COLO668 (cell line): ENCODE data around the gene LTBP4.

ENCODE experiments used
- DNase-seq: peaks from one replicate; lab custom pipeline; 2025; ENCODE audit not compliant: unreplicated experiment; lab: John Stamatoyannopoulos, UW

LTBP4 gene

DNA sequence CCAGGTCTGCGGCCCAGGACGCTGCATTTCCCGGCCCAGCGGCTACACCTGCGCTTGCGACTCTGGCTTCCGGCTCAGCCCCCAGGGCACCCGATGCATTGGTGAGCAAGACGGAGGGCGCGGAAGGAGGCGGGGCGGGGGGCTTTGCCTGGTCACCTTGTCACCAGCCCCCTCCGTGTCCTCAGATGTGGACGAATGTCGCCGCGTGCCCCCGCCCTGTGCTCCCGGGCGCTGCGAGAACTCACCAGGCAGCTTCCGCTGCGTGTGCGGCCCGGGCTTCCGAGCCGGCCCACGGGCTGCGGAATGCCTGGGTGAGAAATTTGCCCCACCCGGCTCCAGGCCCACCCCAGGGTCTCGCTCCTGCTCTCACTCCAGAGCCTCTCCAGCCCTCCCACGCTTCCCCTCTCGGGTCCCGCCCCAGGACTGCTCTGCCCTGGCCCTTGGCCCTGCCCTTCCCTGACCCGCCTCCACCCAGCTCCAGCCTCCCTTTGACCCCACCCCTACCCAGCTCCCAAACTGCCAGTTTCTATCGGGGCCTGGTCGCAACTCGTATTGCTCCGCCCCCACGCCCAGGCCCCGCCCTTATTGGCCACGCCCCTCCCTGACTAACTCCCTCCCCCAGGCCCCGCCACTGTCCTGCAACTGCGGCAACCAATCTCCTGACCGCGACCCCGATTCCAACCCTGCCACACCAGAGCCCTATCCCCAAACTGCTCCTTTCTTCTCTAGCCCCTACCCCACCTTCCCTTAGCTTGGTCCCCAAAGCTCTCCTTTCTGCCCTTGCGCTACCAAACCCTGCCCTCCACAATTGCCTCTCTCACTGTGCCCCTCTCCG, 8.6 kb downstream of the LTBP4 start:
- DNase-seq: peak; percentile 74

DNA sequence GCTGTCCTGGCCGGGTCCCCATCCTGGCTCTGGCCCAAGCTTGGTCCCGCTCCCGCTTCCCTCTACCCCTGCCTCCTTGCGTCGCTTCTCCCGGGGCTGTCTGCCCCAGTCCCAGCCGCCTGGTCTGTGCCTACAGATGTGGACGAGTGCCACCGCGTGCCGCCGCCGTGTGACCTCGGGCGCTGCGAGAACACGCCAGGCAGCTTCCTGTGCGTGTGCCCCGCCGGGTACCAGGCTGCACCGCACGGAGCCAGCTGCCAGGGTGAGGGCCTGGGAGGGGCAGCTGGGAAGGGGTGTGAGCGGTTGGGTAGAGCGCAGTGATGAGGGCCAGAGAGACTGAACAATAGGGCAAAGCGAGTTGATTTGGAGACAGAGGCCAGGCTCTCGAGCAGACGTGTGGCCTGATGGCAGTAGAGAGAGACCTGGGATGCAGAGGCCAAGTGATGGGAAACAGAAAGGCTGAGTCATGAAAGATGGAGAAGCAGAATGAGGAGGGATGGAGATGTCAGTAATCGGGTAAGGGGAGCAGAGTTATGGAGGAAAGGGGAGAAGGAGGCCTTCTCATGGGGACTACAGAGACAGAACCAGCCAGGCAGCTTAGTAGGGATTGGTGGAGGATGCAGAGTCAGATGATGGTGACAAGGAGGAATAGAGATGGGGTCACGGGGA, 9.4 kb downstream of the LTBP4 start:
- DNase-seq: peak; percentile 76

DNA sequence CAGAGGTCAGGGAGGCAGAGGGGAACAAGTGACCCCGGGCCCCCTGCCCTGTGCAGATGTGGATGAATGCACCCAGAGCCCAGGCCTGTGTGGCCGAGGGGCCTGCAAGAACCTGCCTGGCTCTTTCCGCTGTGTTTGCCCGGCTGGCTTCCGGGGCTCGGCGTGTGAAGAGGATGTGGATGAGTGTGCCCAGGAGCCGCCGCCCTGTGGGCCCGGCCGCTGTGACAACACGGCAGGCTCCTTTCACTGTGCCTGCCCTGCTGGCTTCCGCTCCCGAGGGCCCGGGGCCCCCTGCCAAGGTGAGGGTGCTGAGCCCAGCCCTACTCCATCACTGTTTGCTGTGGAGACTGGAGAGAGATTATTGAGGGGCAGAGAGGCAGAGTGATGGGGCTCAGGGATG, 9.9 kb downstream of the LTBP4 start:
- peak; percentile 78 for DNase-seq

DNA sequence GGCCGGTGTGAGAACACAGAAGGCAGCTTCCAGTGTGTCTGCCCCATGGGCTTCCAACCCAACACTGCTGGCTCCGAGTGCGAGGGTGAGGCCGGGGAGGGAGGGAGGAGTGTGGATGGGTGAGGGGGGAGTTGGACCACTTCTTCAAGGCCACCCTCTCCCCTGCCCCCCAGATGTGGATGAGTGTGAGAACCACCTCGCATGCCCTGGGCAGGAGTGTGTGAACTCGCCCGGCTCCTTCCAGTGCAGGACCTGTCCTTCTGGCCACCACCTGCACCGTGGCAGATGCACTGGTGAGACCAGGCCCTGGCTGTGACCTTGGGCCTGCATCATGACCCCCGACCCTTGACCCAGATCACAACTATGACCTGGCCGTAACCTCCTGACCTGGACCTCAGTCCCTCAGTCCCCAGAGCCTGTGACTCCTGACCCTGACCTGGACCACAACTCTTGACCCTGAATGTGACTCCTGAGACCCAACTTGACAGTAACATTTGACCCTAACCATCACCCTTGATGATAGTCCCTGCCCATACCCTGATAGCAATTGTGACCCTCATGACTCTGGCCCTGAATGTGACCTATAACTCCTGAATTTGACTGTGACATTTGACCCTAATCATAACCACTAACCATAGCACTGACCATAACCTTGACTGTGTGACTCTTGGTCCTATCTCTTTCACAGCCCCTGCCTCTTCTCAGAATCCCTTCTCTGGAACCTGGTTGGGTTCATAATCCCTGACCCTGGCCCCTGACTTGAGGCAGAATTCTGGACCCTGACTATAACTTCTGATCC, 10.9 kb downstream of the LTBP4 start:
- DNase-seq: no peak

DNA sequence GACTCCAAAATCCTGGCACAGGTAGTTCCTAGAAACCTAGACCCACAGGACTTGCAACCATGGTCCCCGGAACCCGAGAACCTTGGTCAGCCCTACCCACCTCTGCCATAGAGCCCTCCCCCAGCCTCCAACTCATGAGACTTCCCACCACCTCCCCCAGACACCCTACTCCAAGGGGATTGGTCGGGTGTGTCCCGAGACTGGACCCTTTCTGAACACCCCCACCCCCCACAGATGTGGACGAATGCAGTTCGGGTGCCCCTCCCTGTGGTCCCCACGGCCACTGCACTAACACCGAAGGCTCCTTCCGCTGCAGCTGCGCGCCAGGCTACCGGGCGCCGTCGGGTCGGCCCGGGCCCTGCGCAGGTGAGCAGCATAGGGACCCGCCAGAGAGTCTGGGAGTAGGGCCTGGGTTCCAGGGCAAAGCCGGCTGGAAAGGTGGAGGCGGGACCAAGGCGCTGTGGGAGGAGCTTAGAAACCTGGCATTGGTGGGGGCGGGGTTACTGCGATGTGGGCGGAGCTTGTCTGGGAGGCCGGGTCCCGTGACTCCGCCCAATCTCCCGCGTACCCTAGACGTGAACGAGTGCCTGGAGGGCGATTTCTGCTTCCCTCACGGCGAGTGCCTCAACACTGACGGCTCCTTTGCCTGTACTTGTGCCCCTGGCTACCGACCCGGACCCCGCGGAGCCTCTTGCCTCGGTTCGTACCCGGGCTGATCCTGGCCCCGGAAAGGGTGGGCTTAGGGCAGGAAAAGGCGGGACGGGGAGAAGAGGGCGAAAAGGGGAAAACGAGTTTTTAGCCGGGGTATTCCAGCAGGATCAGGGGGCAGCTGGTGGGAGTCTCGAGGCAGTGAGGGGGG, 11.9 kb downstream of the LTBP4 start:
- peak; percentile 6 for DNase-seq

DNA sequence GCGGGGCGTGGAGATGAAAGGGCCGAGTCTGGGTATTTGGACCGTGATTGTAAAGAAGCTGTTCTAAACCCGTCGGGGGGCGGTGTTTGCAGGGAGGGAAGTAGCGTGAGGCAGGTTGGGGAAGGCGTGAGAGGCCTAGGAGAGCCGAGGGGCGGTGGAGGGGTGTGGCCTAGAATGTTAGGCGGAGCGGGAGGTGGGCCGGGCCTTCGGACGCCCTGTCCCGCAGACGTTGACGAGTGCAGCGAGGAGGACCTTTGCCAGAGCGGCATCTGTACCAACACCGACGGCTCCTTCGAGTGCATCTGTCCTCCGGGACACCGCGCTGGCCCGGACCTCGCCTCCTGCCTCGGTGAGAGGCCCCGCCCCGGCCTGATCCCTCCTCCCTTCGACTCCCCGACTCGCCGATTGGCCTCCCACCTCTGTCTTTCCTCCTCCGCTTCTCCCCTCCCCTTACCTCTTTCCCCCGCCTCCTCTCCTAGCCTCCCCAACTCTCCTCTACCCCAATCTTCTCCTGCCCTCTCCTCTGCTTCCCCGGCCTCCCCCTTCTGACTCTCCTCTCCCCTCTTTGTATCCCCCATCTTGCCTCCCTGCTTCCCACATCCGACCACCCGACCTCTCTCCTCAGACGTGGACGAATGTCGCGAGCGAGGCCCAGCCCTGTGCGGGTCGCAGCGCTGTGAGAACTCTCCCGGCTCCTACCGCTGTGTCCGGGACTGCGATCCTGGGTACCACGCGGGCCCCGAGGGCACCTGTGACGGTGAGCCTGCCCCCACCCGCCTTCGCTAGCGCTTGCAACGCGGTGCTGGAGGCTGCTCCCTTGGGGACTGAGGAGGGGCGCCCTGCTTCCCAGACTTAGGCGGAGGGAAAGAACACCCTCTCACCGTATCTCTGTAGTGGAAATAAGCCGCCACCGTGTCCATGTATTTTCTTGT, 12.8 kb downstream of the LTBP4 start:
- DNase-seq: peak; percentile 12

DNA sequence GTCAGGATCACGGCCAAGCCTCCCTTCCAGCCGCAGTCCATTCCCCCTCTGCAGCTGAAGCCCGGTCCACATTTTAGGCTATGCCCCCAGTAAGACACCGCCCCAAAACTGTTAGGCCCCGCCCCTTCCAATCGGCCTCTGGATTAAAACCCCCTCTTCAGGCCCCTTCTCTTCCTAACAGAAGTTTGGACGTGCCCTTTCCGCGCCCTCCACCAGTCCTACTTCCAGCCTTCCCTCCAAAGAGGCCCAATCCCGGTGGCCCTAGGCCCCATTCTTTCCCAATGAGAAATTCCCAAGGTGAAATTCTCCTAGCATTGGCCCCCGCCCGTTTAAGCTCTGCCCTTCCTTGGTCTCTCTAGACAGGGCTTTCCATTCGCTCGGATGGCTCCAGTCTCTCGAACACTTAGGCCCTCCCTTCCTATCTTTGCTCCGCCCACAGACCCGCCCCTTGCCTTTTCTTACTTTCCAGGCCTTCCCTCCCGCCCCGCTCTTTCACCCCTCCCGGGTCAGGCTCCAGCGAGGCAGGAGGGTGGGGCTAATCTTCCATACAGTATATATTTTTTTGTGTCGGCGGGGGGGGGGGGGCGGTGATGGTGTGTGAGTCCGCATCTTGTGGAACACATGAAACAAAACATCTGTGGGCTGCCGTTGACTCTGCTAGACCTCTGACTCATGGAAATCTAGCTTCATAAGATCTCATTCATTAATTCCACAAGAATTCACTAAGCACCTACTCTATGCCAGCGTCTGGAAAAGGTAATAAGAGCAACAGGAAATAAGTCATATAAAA, 13.6 kb downstream of the LTBP4 start:
- DNase-seq: no peak

DNA sequence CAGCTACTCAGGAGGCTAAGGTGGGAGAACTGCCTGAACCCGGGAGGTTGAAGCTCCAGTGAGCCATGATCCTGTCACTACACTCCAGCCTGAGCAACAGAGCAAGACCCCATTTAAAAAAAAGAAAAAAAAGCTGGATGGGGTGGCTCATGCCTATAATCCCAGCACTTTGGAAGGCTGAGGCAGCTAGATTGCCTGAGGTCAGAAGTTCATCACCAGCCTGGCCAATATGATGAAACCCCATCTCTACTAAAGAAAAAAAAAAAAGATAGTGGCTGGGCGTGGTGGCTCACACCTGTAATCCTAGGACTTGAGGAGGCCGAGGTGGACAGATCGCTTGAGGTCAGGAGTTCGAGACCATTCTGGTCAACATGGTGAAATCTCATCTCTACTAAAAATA, 15.0 kb downstream of the LTBP4 start:
- DNase-seq: no peak

DNA sequence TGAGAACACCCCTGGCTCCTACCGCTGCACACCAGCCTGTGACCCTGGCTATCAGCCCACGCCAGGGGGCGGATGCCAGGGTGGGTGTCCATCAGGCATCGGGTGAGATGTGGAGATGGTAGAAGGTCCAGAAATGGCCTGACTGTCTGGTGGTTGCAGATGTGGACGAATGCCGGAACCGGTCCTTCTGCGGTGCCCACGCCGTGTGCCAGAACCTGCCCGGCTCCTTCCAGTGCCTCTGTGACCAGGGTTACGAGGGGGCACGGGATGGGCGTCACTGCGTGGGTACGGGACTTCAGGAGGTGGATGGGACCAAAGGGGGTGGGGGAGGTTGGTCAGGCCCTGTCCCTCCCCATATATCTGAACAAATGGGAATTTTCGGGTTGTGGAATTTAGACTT, 15.8 kb downstream of the LTBP4 start:
- DNase-seq: no peak

DNA sequence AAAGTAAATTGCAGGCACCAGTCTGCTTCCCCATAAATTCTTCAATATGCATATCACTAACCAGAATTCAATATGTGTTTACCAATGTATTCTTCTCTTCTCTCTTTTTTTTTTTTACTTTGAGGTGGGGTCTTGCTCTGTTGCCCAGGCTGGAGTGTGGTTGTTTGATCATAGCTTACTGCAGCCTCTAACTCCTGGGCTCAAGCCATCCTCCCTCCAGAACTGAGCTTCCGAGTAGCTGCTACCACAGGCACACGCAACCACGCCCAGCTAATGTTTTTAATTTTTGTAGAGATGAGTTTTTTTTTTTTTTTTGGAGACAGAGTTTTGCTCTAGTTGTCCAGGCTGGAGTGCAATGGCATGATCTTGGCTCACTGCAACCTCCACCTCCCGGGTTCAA, 16.8 kb downstream of the LTBP4 start:
- DNase-seq: no peak

DNA sequence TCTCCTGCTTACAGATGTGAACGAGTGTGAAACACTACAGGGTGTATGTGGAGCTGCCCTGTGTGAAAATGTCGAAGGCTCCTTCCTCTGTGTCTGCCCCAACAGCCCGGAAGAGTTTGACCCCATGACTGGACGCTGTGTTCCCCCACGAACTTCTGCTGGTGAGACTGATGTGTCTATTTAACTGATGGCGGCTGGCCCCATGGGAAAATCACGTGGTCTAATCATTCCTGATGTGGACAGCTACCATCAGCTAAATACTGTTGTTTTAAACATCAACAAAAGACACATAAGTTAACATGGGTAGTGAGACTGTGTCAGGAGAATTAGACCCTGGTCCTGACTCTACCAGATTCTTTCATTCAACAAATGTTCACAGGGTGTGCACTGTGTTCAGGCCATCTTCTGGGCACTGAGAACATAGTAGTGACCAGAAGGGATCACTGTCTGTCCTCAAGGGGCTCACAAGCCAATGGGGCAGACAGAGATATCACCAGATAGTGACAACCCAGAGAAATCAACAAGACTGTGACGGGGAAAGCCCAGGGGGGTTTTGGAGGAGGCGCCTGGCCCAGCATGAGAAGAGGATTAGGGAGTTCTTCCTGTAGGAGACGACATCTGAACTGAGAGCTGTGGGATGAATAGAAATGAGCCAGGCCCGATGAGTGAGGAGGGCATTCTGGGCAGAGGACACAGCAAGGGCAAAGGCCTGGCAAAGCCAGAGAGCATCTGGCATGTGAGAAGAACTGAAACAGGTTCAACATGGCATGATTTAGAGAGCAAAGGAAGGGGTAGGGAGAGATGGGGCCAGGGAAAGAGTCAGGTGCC, 18.4 kb downstream of the LTBP4 start:
- DNase-seq: no peak

DNA sequence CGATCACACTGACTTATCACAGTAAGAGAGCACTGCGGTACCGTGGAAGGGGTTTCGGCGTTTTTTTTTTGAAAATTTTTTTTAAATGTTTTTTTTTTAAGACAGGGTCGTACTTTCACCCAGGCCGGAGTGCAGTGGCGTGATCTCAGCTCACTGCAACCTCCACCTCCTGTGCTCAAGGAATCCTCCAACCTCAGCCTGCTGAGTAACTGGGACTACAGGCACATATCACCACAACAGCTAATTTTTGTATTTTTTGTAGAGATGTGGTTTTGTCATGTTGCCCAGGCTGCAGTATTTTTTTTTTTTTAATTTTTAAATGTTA, 19.0 kb downstream of the LTBP4 start:
- no peak for DNase-seq

DNA sequence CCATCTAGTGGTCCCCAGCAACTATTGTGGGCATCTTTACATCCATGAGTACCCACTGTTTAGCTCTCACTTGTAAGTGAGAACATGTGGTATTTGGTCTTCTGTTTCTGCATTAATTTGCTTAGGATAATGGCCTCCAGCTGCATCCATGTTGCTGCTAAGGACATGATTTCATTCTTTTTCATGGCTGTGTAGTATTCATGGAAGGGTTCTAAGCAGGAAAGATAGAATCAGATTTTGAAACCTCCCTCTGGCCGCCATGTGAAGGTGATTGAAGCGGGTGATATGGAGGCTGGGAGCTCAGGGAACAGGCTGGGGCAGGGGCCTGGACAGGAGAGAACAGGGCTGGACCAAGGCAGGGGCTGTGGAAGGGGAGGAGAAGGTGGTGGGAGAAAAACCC, 20.1 kb downstream of the LTBP4 start:
- no peak for DNase-seq

DNA sequence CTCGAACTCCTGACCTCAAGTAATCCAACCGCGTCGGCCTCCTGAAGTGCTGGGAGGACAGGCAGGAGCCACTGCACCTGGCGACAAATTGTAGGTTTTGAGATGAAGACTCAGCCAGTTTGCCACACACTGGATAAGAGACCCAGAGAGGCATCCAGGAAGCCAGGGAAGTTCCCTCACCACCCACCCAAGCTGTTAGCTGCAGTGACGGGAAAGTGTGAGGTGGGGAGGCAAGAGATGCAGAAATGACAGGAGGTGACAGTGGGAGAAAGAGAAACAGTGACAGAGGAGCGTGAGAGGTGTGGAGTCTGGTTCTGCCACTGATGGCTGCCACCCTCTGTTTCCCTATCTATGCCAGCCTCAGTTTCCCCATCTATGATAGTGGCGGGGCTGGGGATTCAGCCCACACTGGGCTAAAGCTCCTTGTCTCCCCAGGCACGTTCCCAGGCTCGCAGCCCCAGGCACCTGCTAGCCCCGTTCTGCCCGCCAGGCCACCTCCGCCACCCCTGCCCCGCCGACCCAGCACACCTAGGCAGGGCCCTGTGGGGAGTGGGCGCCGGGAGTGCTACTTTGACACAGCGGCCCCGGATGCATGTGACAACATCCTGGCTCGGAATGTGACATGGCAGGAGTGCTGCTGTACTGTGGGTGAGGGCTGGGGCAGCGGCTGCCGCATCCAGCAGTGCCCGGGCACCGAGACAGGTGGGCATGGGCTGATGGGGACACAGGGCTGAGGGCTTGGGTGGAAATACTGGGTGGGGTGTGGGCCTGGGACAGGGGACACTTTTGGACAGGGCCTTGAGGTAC, 21.0 kb downstream of the LTBP4 start:
- no peak for DNase-seq

DNA sequence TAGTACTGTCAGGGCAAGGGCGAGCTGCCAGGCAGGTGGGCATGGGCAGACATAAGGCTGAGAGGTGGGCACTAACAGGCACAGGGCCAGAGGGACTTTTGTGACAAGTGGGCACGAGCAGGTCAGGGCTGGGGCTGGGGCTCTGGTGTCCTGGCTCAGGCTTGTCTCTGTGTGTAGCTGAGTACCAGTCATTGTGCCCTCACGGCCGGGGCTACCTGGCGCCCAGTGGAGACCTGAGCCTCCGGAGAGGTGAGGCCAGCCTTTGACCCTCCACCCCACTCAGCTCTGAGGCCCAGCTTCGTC, 21.6 kb downstream of the LTBP4 start:
- DNase-seq: no peak

DNA sequence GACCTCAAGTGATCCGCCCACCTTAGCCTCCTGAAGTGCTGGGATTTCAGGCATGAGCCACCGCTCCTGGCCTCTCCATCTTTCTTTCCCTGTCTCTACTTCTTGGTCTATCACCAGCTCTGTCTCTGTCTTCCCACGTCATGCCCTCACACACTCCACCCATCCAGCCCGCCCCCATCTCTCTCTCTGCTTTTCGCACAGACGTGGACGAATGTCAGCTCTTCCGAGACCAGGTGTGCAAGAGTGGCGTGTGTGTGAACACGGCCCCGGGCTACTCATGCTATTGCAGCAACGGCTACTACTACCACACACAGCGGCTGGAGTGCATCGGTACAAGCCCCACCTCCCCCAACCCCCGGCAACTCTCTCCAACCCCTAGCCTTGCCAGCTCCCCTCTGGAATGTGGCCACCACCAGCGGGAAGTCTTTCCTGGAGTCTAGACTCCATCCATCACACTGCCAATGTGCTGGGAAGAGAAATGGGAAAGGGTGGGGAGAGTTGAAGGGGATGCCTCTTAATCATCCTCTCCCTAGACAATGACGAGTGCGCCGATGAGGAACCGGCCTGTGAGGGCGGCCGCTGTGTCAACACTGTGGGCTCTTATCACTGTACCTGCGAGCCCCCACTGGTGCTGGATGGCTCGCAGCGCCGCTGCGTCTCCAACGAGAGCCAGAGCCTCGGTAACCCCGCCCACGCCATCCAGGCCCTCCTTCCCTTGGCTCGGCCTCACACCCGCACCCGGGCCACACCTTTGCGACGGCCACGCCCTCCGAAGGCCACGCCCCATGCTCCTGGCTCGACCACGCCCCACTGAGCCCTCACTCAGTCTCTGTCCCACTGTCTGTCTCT, 22.5 kb downstream of the LTBP4 start:
- DNase-seq: peak; percentile 44
